HG02798 (cell line): Measurements from ENCODE around the gene GABRR3.

ENCODE experiments used
- ATAC-seq: cut with Tn5 transposase; IDR thresholded peaks from one replicate; pipeline ENCODE4 v1.9.1; 2021; ENCODE audit warnings: mild to moderate bottlenecking; ENCODE audit not compliant: unreplicated experiment, poor library complexity

Gene GABRR3

DNA sequence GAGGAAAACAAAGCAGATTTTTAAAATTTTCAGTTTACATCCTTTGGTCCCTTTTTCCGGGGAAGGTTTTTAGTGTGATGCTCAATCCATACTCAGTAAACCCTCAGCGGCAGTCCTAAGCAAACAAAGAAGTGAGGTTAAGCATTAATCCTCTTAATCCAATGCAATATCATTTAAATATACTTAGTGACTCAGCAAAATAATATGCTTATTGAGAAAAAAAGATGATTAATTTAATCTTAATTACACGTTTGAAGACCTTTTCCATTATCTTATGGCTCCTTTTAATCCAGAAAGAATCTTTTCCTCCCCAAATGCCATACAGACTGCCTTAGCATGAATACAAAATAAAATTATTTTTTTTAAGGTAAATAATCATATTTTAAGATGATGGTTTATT lies at the start of gene GABRR3:
TSS of gene GABRR3 (minus strand) at position 108 of the 400 bp plus-strand sequence. CDS start 328 bp downstream, outside the sequence.
- ATAC-seq: no peak

- ATAC-seq: no peak
Observed at GRCh38 chr3:98073486-98073885, 38.4 kb upstream of the GABRR3 start.

DNA sequence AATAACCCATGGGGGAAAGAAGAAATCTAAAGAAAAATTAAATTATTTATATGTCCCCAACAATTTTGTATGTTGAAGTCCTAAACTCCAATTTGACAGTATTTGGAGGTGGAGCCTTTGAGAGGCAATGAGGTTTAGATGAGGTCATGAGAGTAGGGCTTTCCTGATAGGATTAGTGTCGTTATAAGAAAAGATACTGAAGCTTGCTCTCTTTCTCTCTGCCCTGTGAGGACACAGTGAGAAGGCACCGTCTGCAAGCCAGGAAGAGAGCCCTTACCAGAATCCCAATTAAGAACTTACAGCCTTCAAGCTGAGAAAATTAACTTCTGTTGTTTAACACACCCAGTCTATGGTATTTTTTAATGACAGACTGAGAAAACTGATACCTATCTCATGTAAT lies 35.7 kb upstream of the GABRR3 start:
- no peak for ATAC-seq

DNA sequence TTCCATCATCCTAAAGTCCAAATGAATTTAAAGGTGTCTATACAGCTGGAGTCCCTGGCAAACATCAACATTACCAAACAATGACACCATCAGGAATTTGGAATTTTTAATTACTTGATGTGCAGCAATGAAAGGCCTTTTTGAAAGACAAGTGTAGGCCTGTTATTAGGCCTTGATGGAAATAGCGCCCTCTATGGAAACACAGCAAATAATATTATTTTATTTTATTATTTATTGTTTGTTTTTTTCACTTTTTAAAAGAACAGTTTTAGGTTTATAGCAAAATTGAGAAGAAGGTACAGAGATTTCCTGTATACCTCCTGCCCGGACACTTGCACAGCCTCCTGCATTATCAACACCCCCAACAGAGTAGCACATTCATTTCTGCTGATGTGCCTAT lies 33.7 kb upstream of the GABRR3 start:
- ATAC-seq: no peak

- no peak for ATAC-seq
Observed at GRCh38 chr3:98058244-98058960, 23.3 kb upstream of the GABRR3 start.

- no peak for ATAC-seq
Observed at GRCh38 chr3:98057631-98058030, 22.5 kb upstream of the GABRR3 start.

GRCh38 chr3:98056035-98056434 lies 20.9 kb upstream of the GABRR3 start:
- ATAC-seq: no peak

GRCh38 chr3:98049271-98049670 lies 14.2 kb upstream of the GABRR3 start:
- ATAC-seq: no peak

DNA sequence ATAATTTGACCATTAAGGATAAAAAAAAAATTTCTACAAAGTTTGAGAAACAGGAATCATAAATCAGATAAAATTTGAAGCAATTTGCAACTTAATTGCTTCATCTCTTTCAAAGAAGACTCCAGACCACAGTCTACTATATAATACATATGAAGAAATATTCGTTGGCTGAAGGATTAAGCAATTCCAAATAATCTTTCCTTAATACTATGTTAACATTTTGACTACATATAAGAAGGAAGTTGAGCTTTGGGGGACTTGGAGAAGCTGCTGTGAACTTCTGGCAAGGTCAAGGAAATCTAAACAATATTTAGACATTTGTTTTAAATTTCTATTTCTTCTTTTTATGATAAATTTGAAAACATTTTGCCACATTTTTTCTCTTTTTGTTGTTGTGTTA lies 13.5 kb upstream of the GABRR3 start:
- ATAC-seq: no peak

DNA sequence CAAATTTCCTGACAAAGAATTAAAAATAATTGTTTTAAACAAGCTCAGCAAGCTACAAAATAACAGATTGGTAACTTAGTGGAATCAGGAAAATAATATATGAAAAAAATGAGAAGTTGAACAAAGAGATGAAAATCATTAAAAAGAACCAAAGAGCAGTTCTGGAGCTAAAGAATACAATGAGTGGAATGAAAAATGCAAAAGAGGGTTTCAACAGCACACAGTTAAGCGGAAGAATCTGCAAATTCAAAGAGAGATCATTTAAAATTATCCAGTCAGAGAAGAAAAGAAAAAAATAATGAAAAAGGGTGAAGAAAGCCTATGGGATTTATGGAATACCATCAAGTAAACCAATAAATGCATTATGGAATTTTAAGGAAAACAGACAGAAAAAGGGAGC lies 6.2 kb upstream of the GABRR3 start:
- no peak for ATAC-seq

DNA sequence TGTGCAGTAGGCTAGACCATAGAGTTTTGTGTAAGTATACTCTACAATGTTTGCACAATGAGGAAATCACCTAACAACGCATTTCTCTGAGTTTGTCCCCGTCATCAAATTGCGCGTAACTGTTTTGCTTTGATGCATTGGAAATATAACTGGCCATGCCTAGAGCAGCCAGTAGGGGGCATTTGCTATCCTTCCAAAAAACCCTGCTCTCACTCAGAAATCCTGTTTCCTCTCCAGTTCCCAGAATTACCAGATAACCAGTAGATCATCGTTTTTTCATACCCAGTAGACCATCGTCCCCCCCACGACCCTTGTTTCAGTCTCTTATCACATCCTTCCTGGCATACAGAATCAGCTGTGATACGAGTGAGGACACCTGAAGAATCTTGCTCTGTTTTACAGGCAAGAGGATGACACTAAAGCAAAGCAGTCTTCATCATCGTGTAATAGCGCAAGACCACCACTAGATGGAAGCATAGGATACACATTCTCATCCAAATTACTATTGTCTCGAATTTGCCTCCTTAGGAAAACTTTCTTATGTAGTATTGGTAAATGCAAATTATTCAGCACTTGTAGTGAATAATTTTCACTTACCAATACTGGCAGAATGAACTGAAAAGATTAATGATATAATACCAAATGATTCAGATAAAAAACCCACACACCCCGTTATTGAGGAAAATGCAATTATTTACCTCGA lies 4.4 kb upstream of the GABRR3 start:
- ATAC-seq: peak; percentile 98

- ATAC-seq: no peak
Observed at GRCh38 chr3:98038876-98039275, 3.8 kb upstream of the GABRR3 start.

DNA sequence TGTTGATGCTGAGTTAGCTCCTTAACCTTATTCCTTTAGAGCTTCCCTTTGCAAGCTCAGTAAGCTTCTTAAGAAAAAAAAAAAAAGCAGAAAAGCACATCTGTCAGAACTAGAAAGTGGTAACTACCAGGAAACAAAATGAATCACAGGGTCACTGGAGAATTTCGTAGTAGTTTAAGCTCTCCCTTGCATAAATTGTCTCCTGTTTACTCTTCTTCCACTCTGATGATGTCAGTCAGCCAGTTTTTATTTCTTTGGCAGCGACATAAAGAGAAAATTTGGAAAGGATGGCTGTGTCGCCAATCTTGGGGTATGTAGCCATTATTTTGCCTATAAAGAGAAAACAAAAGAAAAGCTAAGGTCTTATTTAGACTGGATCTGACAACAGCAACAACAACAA lies 3.2 kb upstream of the GABRR3 start:
- no peak for ATAC-seq

DNA sequence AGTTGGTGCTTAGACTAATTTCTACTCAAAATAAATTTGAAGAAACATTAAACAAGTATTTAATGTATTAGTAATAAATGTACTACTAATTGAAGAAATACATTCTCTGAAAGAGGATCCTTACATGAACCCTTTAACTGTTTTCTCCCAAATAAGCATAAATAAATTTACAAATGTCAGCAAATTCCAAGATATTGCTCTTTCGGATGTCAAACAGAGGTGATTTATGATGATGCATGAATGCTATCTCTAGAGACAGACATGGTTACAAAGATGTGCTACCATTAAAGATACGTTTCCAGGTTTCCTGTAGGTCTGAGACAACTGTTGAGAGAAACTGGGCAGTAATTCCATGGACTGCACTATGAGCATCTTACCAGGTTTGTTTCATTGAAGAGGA lies 629 bp downstream of the GABRR3 start:
- ATAC-seq: no peak

- ATAC-seq: no peak
Observed at GRCh38 chr3:98034036-98034435, 1.1 kb downstream of the GABRR3 start.

DNA sequence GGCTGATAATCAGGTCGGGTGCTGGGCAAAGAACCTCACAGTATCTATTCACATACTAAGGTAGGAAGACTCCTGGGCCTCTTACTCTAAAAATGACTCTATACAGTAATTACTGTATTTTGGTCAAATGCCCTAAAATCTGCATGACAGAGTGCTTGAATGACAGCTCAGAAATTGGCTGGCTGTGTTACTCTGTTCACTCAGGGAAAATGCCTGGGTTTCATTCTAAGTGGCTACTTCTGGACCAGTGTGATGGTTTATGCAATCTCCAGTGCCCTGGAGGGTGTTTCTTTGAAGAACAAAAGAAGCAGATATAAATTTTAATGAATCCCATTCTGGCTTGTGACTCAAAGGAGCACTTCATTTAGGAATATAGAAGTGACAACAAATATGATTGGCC lies 2.2 kb downstream of the GABRR3 start:
- ATAC-seq: no peak

GRCh38 chr3:98032265-98032664 lies 2.9 kb downstream of the GABRR3 start:
- no peak for ATAC-seq

DNA sequence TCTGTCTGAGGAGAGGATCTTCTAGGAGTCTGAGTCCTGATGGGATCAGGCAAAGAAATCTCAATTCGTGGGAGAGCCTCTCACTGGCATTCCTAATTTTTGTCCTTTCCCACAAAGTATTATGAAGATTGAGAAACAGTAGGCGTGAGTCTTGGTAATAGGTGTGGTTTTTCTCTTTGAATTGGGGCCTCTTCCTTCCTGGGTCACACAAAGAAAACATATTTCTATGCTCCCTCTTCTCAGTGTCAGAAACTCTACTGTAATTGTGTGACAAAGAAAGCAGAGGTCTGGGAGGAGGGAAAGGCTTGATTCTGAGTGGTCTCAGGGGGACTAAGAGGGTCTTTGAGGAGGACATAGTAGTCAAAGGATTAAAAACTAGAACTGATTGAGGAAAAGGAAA lies 6.0 kb downstream of the GABRR3 start:
- no peak for ATAC-seq

DNA sequence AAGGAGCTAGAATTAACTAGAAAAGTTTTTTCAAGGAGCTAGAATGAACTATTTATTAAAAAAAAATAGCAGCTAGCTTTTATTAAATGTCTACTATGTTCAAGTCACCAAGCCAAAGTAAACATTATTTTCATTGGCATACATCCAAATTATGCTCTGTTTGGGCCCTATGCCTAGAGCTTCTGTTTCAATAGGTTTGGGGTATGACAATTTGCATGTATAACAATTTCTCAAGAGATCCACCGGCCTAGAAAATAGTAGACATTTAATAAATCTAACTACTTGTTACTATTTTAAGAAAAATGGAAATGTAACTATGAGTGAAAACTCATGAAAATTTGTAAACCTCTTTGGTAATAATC lies 8.0 kb downstream of the GABRR3 start:
- no peak for ATAC-seq

GRCh38 chr3:98026425-98027084 lies 8.6 kb downstream of the GABRR3 start:
- ATAC-seq: peak; percentile 46

GRCh38 chr3:98025392-98025945 lies 9.6 kb downstream of the GABRR3 start:
- no peak for ATAC-seq
